MV-4-11 (cell line): ENCODE measurements around the gene A3GALT2.
"Not testable (repeated sequence)": the region's sequence is repeated elsewhere in the genome, so short reads cannot be mapped to it uniquely, and the experiment has no call there.

ENCODE experiments used
- DNase-seq: peaks from one replicate; lab custom pipeline; 2025; lab: John Stamatoyannopoulos, UW

Gene A3GALT2

DNA sequence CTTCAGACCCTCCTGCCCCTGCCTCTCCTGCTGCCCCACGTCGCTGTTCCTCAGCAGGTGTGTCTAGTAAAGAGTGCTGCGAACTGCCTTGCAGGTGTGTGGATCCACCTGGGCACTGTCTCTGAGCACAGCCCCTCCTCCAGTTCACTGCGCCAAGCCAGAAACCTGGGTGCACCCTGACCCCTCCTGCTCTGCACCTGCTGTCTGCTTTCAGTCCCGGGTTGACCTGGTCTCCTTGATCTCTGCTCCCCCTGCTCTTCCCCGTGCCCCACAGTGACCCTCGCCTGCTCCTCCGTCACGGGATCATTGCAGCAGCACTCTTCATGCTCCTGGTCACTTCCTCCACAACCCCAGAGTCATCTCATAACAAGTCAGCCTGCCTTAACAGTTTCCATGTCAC is 6.5 kb downstream of the A3GALT2 start:
- no peak for DNase-seq

- DNase-seq = no peak
These were observed 8.5 kb downstream of the A3GALT2 start for GRCh38 chr1:33312413-33312749.

- DNase-seq = no peak
These were observed 9.0 kb downstream of the A3GALT2 start for GRCh38 chr1:33311706-33312412.

GRCh38 chr1:33310702-33311101 is 10.2 kb downstream of the A3GALT2 start:
- DNase-seq = no peak

DNA sequence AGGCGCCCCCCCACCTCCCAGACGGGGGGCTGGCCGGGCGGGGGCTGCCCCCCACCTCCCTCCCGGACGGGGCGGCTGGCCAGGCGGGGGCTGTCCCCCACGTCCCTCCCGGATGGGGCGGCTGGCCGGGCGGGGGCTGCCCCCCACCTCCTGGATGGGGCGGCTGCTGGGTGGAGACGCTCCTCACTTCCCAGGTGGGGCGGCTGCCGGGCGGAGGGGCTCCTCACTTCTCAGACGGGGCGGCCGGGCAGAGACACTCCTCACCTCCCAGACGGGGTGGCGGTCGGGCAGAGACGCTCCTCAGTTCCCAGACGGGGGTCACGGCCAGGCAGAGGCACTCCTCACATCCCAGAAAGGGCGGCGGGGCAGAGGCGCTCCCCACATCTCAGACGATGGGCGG is 11.5 kb downstream of the A3GALT2 start:
- not testable (repeated sequence) for DNase-seq

DNA sequence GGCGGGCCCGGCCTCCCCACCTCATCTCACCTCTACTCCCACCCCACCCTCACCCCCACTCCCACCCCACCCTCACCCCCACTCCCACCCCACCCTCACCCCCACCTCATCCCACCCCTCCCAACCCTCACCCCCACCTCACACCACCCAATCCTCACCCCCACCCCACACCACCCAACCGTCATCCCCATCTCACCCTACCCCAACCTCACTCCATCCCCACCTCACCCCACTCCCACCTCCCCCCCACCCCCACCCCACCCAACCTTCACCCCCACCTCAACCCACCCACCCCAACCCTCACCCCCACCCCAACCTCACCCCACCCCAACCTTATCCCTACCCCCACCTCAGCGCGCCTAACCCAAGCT is 13.4 kb downstream of the A3GALT2 start:
- DNase-seq = no peak

DNA sequence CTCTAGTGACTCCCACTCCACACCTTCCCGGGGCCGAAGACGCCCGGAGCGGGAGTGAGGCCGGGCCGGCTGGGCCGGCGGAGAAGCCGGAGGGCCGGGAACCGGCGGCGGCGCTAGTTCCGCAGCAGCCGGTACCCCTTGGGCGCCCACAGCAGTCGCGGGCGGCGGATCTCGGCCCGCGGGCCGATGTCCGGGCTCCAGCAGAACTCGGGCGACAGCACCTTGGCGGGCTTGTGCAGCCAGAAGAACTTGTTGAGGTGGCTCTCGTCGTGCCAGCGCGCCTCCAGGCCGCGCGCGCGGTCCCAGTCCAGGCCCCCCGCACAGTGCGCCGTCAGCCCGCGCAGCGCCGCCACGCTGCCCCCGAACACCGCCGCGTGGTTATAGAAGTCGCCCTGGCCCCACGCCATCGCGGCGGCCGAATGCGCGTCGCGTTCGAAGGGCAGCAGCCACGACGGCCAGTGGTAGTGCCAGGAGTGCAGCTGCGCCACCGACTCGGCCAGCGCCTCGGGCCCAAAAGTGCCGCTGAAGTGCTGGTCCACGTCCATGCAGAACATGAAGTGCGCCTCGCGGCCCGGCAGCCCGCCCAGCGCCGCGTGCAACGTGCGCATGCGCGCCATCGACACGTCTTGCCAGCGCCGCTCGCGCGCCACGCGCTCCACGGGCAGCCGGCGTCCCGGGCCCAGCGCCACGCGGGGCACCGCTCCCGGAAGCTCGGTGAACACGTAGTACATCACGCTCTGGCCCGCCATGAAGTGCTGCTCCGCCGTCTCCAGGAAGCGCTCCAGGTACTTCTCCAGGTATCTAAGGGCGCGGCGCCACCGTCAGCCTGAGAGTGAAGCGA is 14.0 kb downstream of the A3GALT2 start:
- no peak for DNase-seq

DNA sequence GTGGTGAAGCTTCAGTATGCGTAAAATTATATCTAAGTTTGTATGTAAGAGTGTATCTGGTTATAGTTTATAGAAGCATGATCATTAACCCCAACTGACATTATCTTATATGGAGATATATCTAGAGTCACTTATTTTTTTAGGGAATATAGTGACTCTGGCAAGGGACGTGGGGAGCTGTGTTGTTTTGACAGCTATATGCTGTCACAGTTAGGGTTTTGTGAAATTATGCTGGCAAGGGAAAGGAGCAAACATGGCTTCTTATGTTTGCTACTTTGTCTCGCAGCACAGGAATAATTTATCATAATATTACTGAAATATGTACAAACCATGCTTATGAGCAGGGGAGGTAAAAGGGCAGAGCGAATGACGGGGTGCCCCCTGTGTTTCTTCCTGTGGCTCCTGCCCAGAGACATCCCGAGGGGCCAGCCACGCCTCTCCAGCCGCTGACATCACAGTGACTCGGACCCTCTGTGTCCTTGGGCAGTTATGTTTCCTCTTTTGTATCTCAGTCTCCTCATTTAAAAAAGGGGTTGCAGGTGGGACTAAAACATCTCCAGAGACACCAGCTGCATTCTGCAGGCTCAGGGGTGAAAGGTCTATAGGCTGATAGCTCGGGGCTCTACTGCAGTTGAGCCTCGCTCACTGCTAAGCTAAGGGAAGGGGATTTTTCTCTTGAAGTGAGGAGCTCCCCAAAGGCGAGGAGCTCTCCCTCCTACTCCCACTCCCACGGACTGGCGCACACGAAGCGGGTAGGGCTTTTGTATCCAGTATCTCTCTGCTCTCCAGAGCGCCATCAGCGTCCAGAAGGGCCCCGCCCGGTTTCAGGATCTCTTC is 14.9 kb downstream of the A3GALT2 start:
- DNase-seq = no peak

DNA sequence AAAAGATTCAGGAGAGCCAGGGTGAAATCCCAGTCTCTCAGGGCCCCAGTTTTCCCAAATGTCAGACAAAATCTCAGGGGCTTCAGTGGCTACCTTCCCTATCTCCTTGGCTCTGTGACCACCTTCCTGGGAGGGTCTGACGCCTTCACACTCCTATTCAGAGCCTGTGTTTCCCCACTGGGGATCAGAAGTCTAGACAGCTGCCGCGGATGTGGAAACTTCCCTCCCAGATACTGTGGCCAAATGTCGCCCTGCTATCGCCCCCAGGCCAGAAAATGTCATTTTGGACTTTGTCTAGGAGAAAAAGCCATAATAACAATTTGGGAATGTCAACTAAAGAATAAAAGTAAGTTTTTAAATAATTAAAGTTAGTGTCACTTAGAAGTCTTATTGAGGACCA is 15.9 kb downstream of the A3GALT2 start:
- no peak for DNase-seq

- peak; percentile 8 for DNase-seq
These were observed 18.6 kb downstream of the A3GALT2 start for GRCh38 chr1:33302325-33302724.

DNA sequence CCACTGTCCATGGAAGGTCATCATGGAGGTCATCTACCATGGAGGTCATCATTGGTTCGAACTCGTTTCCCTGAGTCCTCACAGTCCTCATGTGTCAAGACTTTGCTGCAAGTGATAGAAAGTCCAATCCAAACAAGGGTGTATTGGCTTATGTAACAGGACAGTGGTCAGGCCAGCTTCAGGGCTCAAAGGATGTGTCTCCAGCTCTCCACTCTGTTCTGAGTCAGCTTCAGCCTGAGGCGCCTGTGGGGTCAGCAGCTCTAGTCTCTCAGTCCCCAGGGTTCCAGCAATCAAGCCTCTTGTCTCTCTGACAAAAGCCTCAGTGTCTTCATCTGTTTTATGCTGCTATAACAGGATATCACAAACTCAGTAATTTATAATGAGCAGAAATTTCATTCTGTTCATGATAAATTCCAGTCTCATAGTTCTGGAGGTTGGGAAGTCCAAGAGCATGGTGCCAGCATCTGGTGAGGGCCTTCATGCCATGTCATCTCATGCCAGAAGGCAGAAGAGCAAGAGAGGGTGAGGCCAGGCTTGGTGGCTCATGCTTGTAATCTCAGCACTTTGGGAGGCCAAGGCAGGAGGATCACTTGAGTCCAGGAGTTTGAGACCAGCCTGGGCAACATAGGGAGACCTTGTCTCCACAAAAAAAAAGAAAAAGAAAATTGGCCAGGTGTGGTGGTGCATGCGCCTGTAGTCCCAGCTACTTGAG is 19.5 kb downstream of the A3GALT2 start:
- DNase-seq = no peak

DNA sequence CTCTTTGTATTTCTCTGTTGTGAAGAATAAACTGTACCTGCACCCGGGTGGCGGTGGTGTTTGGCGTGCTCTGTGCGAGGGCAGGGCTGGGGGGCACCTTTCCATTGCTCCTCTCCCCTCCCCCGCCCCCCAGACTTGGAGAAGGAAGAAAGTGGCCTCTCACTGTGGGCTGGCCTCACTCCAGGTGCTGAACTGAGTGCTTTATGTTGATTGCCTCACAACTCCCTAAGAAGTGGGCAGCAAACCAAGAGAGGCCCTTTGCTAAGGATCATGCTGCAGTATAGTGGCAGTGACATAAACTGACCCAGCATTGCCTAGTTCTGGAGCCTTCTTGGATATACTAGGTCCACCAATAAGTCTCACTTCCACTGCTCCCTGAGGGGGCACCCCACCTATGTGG is 20.2 kb downstream of the A3GALT2 start:
- no peak for DNase-seq

DNA sequence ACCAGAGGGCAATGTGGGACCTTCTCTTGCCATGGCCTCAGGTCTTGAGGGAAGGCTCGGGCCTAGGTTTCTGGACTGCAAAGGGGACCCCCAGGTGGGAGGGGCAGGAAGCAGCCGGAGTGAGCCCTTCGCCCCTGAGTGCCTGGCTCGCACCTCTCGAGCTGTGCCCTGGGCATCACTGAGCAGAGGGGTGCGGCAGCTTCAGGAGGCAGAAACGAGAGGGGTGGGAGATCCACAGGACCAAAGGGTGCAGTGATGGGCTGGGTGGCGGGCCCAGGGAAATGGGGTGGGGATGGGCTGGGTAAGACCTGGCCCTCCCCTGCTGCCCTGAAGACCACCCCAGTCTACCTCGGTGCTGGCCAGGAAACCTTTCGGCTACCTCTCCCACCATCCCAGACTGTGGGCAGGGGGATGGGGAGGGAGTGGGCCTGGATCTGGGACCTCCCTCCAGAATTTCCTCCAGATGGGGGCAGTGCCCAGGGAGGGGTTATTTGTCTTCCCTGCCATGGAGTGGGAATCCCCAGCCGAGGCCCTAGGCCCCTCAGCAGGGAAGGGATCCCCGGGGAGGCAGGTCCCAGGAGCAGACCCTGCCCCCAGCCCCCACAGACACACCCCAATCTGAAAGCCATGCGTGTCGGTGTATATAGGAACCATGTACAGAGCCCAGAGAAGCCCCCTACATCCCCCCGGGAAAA is 21.3 kb downstream of the A3GALT2 start:
- DNase-seq = no peak

- DNase-seq = peak; percentile 58
These were observed 22.1 kb downstream of the A3GALT2 start for GRCh38 chr1:33298623-33299277.

- DNase-seq = no peak
These were observed 22.8 kb downstream of the A3GALT2 start for GRCh38 chr1:33297911-33298622.

DNA sequence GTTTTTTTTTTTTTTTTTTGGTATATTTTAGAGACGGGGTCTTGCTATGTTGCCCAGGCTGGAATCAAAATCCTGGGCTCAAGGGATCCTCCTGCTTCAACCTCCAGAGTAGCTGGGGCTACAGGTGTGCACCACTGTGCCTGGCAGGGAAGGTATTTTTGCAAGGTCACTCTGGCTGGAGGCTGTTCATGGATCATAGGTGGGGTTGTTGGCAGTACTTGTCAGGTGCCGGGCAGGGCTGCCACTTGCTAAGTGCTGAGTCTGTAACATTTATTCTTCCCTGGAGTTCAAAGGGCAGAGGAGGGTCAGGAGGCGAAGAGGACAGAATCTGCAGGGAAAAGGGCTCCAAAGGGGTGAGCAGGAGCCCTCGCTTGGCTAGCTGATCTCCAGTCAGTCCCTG is 24.1 kb downstream of the A3GALT2 start:
- no peak for DNase-seq

DNA sequence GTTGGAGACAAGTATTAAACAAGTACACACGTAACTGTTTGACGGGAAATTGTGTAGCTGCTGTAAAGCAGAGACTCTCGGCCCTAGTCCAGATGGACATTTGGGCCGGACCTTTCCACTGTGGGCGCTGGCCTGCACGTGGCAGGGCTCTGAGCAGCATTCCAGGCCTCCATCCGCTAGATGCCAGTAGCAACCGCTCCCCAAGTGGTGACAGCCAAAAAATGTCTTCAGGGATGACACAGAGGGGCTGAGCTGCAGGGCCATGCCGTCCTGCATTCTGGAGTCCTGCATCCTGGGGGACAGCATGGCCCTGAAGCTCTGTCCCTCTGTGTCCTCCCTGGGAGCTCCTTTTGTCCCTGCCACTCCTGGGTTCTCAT is 24.8 kb downstream of the A3GALT2 start:
- no peak for DNase-seq

DNA sequence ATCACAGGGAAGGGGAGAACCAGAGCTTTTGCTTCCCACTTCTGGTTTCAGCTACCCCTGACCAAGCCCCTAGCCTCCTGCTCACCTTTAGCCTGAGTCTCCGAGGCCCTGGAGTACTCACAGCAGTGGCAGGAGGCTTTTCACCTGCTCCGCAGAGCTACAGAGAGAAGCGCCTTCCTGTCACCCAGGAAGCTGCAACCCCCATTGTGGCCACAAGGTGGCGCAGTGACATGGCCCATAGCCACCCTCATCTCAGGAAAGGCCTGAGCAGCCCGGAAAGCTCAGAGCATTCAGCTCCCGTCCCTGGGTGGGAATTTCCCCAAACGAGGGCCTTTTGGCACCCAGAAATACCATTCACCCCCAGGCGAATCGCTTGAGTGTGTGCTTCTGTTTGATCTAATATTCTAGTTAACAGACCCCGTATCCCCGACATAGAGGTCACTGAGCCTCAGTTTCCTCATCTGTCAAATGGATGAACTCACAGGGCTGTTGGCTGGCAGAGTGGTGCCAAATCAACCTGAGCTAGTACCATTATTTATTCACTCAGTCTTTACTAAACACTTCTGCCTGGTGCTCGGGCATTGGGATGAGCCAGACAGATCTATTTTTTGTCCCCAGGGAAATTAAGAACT is 25.3 kb downstream of the A3GALT2 start:
- DNase-seq = peak; percentile 55

DNA sequence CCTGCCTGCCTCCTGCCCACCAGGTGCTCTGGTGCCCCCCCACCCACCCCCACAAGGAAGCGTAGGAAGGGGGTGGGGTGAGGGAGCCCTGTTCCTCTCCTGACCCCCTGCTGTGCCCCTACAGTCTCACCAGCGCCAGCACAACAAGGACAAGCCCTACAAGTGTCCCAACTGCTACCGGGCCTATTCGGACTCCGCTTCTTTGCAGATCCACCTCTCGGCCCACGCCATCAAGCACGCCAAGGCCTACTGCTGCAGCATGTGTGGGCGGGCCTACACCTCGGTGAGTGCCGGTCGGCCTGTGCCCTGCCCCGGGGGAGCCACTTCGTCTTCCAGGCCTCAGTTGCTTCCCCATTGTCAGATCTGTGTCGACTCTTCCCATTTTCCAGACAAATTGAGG is 25.9 kb downstream of the A3GALT2 start:
- no peak for DNase-seq
